Activated CD4-positive, alpha-beta memory T cell treated with anti-CD3 and anti-CD28 coated beads, Interleukin-2, amount 10 ng/mL, durations not matched to agents 7 days and 5 days (primary cell): ENCODE data around the gene THRSP. TPM values are rescaled to one million over a fixed set of nuclear protein-coding genes. Genes with fewer than 3 reads are reported as not detected.
"Not testable (repeated sequence)": the region's sequence is repeated elsewhere in the genome, so short reads cannot be mapped to it uniquely, and the experiment has no call there.

Experiments
- CTCF ChIA-PET: fragments of 350-600 bp; sonication (Branson Sonifier 250); formaldehyde crosslinking; loops from one replicate; lab custom pipeline; 2021; ENCODE audit warnings: antibody characterized with exemption, inconsistent platforms; lab: Charles Lee
- POLR2A ChIA-PET: fragments of 350-600 bp; sonication (Branson Sonifier 250); formaldehyde crosslinking; loops from one replicate; lab custom pipeline; 2021; ENCODE audit warnings: antibody characterized with exemption; lab: Charles Lee
- DNase-seq: peaks from one replicate; pipeline ENCODE4 v3.0.0-alpha.2; 2020
- H3K27ac Mint-ChIP-seq: one replicate; pipeline ENCODE4 v1.8.0; 2021; ENCODE audit warnings: mild to moderate bottlenecking, mixed read lengths
- H3K27me3 Mint-ChIP-seq: one replicate; pipeline ENCODE4 v1.8.0; 2021; ENCODE audit warnings: mixed read lengths
- H3K36me3 Mint-ChIP-seq: one replicate; pipeline ENCODE4 v1.8.0; 2021; ENCODE audit warnings: low read depth, mixed read lengths
- H3K4me1 Mint-ChIP-seq: one replicate; pipeline ENCODE4 v1.8.0; 2021; ENCODE audit warnings: mixed read lengths
- H3K4me3 Mint-ChIP-seq: one replicate; pipeline ENCODE4 v1.8.0; 2021; ENCODE audit warnings: mild to moderate bottlenecking, mixed read lengths
- H3K9me3 Mint-ChIP-seq: one replicate; pipeline ENCODE4 v1.8.0; 2021; ENCODE audit warnings: mixed read lengths
- total RNA-seq, 2 experiments: library from RNA; stranded (reverse); gene quantifications; one replicate each; pipeline ENCODE4 v1.2.3, GENCODE V29; 2021

The THRSP gene
- total RNA-seq: not detected

GRCh38 chr11:78063440-78064181 lies at the start of gene THRSP:
Gene THRSP (plus strand): TSS chr11:78063861. CDS start chr11:78063882, 21 bp downstream.
- peaks cover 16% of the 10 kb centered on the region for H3K36me3 Mint-ChIP-seq
- no peak for DNase-seq
- ChIA-PET CTCF (interaction anchor here (0.7 kb wide), 1 partner anchor 17 kb away, joined by 3 read pairs; no protein-coding TSS in a partner anchor), POLR2A (no interaction called here)
- no peak within 1 kb of the TSS for H3K4me3 Mint-ChIP-seq
- no peak within 1 kb of the TSS for H3K27ac Mint-ChIP-seq
- H3K27me3 Mint-ChIP-seq: no peaks in the 10 kb centered on the region
- no peaks in the 10 kb centered on the region for H3K9me3 Mint-ChIP-seq
- H3K4me1 Mint-ChIP-seq: no peaks in the 10 kb centered on the region

- POLR2A ChIA-PET, H3K4me3 Mint-ChIP-seq, H3K27me3 Mint-ChIP-seq, H3K36me3 Mint-ChIP-seq, H3K4me1 Mint-ChIP-seq, CTCF ChIA-PET, H3K27ac Mint-ChIP-seq, H3K9me3 Mint-ChIP-seq, DNase-seq: not testable (repeated sequence)
Measured at GRCh38 chr11:78014937-78015520, 48.6 kb upstream of the THRSP start.

GRCh38 chr11:78015878-78016277 lies 47.8 kb upstream of the THRSP start:
- POLR2A ChIA-PET: no interaction called here
- H3K36me3 Mint-ChIP-seq: no peaks in the 10 kb centered on the region
- CTCF ChIA-PET: no interaction called here

GRCh38 chr11:78019808-78020207 lies 43.9 kb upstream of the THRSP start:
- POLR2A ChIA-PET: no interaction called here
- Mint-ChIP-seq H3K4me3 (no peak overlapping the region), H3K27ac (no peak overlapping the region), H3K4me1 (peaks cover 4% of the 10 kb centered on the region), H3K36me3 (no peaks in the 10 kb centered on the region), H3K9me3 (no peaks in the 10 kb centered on the region), H3K27me3 (peaks cover 11% of the 10 kb centered on the region)
- CTCF ChIA-PET: interaction anchor here (1.0 to 4.1 kb wide), 2 partner anchors 20 to 26 kb away, joined by 3 to 12 read pairs; no protein-coding TSS in a partner anchor
- no peak for DNase-seq

More at GRCh38 chr11:78015878-78016277, 47.8 kb upstream of the THRSP start:
- no peaks in the 10 kb centered on the region for H3K9me3 Mint-ChIP-seq
- H3K4me3 Mint-ChIP-seq: no peak overlapping the region
- no peak overlapping the region for H3K27ac Mint-ChIP-seq
- no peaks in the 10 kb centered on the region for H3K4me1 Mint-ChIP-seq
- peaks cover 3% of the 10 kb centered on the region for H3K27me3 Mint-ChIP-seq
- DNase-seq: no peak

GRCh38 chr11:78020246-78020645 lies 43.4 kb upstream of the THRSP start:
- Mint-ChIP-seq H3K9me3 (no peaks in the 10 kb centered on the region), H3K27me3 (peaks cover 11% of the 10 kb centered on the region), H3K4me1 (peaks cover 4% of the 10 kb centered on the region), H3K27ac (no peak overlapping the region), H3K4me3 (no peak overlapping the region), H3K36me3 (no peaks in the 10 kb centered on the region)
- no peak for DNase-seq
- POLR2A ChIA-PET: no interaction called here
- CTCF ChIA-PET: interaction anchor here (1.0 to 4.1 kb wide), 2 partner anchors 21 to 26 kb away, joined by 3 to 12 read pairs; no protein-coding TSS in a partner anchor

- Mint-ChIP-seq H3K27me3 (peaks cover 11% of the 10 kb centered on the region), H3K9me3 (no peaks in the 10 kb centered on the region), H3K27ac (no peak overlapping the region), H3K4me1 (peaks cover 4% of the 10 kb centered on the region), H3K36me3 (no peaks in the 10 kb centered on the region), H3K4me3 (no peak overlapping the region)
- ChIA-PET CTCF (interaction anchor here (4.1 kb wide), 1 partner anchor 25 kb away, joined by 12 read pairs; no protein-coding TSS in a partner anchor), POLR2A (no interaction called here)
- no peak for DNase-seq
Measured at GRCh38 chr11:78021611-78022010, 42.0 kb upstream of the THRSP start.

- ChIA-PET POLR2A (no interaction called here), CTCF (interaction anchor here (4.1 kb wide), 1 partner anchor 24 kb away, joined by 12 read pairs; no protein-coding TSS in a partner anchor)
- Mint-ChIP-seq H3K4me3 (no peak within 1 kb of the TSS), H3K27ac (no peak within 1 kb of the TSS), H3K4me1 (peaks cover 4% of the 10 kb centered on the region), H3K36me3 (no peaks in the 10 kb centered on the region), H3K9me3 (no peaks in the 10 kb centered on the region), H3K27me3 (peaks cover 11% of the 10 kb centered on the region)
- no peak for DNase-seq
Measured at GRCh38 chr11:78022397-78023396, 41.0 kb upstream of the THRSP start, which contains the start of gene KCTD14. Gene KCTD14 (minus strand): TSS chr11:78023276. CDS start chr11:78023249, 27 bp downstream.

GRCh38 chr11:78023426-78023825 lies 40.2 kb upstream of the THRSP start:
- Mint-ChIP-seq H3K4me3 (no peak overlapping the region), H3K27ac (no peak overlapping the region), H3K9me3 (no peaks in the 10 kb centered on the region), H3K27me3 (peaks cover 11% of the 10 kb centered on the region), H3K4me1 (peaks cover 4% of the 10 kb centered on the region), H3K36me3 (no peaks in the 10 kb centered on the region)
- ChIA-PET POLR2A (no interaction called here), CTCF (no interaction called here)
- no peak for DNase-seq

GRCh38 chr11:78025378-78025777 lies 38.3 kb upstream of the THRSP start:
- POLR2A ChIA-PET: no interaction called here
- Mint-ChIP-seq H3K27me3 (peaks cover 11% of the 10 kb centered on the region), H3K27ac (no peak overlapping the region), H3K36me3 (no peaks in the 10 kb centered on the region), H3K9me3 (no peaks in the 10 kb centered on the region), H3K4me3 (no peak overlapping the region), H3K4me1 (peaks cover 4% of the 10 kb centered on the region)
- no peak for DNase-seq
- CTCF ChIA-PET: no interaction called here

GRCh38 chr11:78027759-78028158 lies 35.9 kb upstream of the THRSP start:
- H3K27me3 Mint-ChIP-seq: peaks cover 1% of the 10 kb centered on the region
- H3K27ac Mint-ChIP-seq: no peak overlapping the region
- POLR2A ChIA-PET: no interaction called here
- H3K36me3 Mint-ChIP-seq: no peaks in the 10 kb centered on the region
- CTCF ChIA-PET: no interaction called here
- H3K9me3 Mint-ChIP-seq: no peaks in the 10 kb centered on the region
- DNase-seq: no peak
- H3K4me1 Mint-ChIP-seq: peaks cover 2% of the 10 kb centered on the region
- no peak overlapping the region for H3K4me3 Mint-ChIP-seq

- H3K36me3 Mint-ChIP-seq, CTCF ChIA-PET, DNase-seq, H3K4me3 Mint-ChIP-seq, H3K27ac Mint-ChIP-seq, H3K9me3 Mint-ChIP-seq, H3K27me3 Mint-ChIP-seq, POLR2A ChIA-PET, H3K4me1 Mint-ChIP-seq: not testable (repeated sequence)
Measured at GRCh38 chr11:78028423-78028822, 35.2 kb upstream of the THRSP start.

- Mint-ChIP-seq H3K27ac (no peak overlapping the region), H3K27me3 (no peaks in the 10 kb centered on the region), H3K9me3 (no peaks in the 10 kb centered on the region), H3K36me3 (no peaks in the 10 kb centered on the region), H3K4me3 (no peak overlapping the region), H3K4me1 (no peaks in the 10 kb centered on the region)
- DNase-seq: no peak
- ChIA-PET CTCF (interaction anchor here (0.9 to 1.3 kb wide), 2 partner anchors 13 to 15 kb away, joined by 3 to 5 read pairs; no protein-coding TSS in a partner anchor), POLR2A (no interaction called here)
Measured at GRCh38 chr11:78030429-78031325, 33.0 kb upstream of the THRSP start.
